KOPT-K1 (cell line): ENCODE measurements around the gene CYP2C8.

ENCODE experiments used
- H3K27ac ChIP-seq: fragments of 200-600 bp; sonication (generic); 2 replicates; pipeline ENCODE4 v1.5.1; 2016; ENCODE audit warnings: antibody characterized with exemption, mild to moderate bottlenecking, low read depth, low read length; ENCODE audit not compliant: poor library complexity, severe bottlenecking
- H3K36me3 ChIP-seq: fragments of 200-600 bp; sonication (generic); 2 replicates; pipeline ENCODE4 v1.5.1; 2017; ENCODE audit warnings: antibody characterized with exemption, mild to moderate bottlenecking, low read length, moderate library complexity; ENCODE audit not compliant: insufficient read depth
- H3K9me3 ChIP-seq: fragments of 200-600 bp; sonication (generic); 2 replicates; pipeline ENCODE4 v1.5.1; 2017; ENCODE audit warnings: antibody characterized with exemption, low read length, mild to moderate bottlenecking; ENCODE audit not compliant: insufficient read depth, poor library complexity, severe bottlenecking

CYP2C8 gene

DNA sequence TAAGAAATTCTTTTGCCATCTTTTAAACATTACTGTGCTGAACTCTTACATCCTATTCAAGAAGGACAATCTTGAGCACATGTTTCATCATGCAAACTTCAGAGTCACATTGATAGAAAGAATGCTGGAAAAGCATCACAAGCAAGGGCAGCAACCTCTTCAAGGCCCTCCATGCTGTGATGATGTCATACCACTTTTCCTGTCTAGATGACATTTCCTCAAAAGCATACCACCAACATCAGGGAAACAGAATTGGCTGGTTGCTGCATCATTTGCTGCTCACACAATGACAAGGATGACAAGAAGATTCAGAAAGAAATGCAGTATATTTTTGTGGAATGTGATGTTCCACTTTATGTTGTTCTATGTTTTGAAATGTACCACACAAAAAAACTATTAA, 37.6 kb downstream of the CYP2C8 start:
- H3K9me3 ChIP-seq = no peaks in the 10 kb centered on the region
- H3K27ac ChIP-seq = no peak overlapping the region
- no peaks in the 10 kb centered on the region for H3K36me3 ChIP-seq

DNA sequence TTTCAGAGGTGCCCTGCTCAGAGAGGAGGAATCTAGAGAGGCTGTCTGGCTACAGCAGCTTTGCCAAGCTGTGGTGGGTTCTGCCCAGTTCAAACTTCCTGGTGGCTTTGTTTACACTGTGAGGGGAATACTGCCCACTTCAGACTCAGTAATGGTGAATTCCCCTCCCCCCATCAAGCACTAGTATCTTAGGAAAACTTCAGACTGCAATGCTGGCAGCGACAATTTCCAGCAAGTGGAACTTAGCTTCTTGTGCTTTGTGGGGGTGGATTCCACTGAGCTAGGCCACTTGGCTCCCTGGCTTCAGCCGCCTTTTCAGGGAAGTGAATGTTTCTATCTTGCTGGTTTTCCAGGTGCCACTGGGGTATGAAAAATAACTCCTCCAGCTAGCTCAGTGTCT, 42.8 kb downstream of the CYP2C8 start:
- Histone ChIP-seq H3K9me3 (no peaks in the 10 kb centered on the region), H3K36me3 (no peaks in the 10 kb centered on the region), H3K27ac (no peak overlapping the region)

DNA sequence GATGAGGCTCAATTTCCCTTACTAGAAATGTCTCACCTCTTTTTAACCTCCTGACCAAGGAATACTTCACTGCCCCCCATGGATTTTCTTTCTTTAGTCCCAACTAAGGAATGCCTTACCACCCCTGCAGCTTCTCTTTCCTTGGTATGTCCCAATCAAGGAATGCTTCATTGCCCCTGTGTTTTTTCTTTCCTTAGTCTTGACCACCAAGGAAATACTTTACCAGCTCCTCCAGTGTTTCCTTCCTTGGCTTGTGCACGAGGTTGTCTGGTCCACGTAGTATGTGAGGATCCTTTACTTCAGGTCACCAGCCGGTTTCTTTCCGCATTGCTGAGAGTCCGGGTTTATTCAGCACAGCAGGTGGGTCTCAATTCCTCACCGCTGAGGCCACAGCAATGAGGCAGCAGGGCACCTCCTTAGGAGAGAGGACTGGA, 71.5 kb downstream of the CYP2C8 start:
- no peaks in the 10 kb centered on the region for H3K36me3 ChIP-seq
- H3K27ac ChIP-seq = no peak overlapping the region
- H3K9me3 ChIP-seq = no peaks in the 10 kb centered on the region

DNA sequence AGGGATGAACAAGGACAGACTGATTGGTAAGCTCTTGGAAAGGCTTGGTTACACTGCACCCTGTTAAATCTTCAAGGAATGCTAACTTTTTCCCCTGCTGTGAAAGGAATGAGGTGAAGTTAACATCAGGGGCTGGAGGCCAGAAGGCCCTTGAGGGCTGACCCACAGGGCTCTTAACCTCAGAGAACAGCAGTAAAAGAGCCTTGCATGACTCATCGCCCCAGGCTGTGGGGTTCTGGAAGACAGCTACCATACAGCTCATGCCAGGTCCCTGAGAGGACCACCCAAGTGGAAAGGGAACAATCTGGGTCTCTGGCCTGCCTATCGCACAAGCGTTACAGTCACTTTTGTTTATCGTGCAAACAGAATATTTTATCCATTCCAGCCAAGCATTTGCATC, 76.5 kb downstream of the CYP2C8 start:
- peaks cover 13% of the 10 kb centered on the region for H3K9me3 ChIP-seq
- no peak overlapping the region for H3K27ac ChIP-seq
- H3K36me3 ChIP-seq = no peaks in the 10 kb centered on the region

DNA sequence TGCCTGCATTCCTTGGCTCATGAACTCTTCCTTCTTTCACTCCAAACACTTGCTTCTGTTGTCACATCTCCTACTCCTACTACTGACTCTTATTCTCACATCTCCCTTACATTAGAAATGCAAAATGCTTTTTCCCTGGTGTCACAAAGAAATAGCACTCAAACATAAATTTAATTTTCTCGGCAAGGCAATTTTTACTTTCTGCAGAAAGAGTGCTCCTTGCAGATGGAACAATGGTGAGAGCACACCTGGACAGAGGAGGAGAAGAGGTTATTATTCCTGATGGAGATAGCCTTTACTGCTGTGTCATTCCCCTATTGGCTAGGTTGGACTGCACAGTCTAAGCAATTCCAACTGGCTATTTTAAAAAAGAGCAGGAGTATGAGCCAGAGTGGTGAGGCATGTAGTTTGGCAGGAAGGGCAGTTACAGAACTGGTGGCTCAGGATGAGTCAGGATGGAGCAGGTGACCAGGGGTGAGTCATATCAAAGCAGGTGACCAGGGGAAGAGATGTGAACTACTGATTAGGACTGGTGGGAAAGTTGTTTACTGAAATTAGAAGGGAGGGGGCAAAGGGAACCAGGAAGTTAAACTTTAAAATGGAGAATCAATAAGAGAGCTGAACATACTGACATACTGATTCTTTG, 77.9 kb downstream of the CYP2C8 start:
- peaks cover 13% of the 10 kb centered on the region for H3K9me3 ChIP-seq
- no peaks in the 10 kb centered on the region for H3K36me3 ChIP-seq
- H3K27ac ChIP-seq = no peak overlapping the region

DNA sequence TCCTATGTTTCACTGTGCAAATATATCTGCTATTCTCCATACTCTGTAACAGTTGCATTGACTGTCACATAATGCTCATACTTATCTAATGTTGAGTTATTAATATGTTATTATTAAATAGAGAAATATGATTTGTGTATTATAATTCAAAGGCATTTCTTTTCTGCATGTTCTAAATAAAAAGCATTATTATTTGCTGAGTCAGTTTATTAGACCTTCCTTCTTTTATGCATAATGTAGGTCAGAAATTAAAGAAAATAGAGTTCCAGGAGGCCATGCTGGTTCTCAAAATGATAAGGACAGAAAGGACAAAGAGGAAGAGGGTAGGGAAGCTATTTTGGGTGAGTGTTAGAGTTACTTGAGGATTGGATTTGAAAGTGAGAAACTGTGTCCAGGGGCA, 80.1 kb downstream of the CYP2C8 start:
- no peak overlapping the region for H3K27ac ChIP-seq
- H3K9me3 ChIP-seq = peaks cover 13% of the 10 kb centered on the region
- H3K36me3 ChIP-seq = no peaks in the 10 kb centered on the region
